AG08395 (cell line): ENCODE results near the gene F3.

ENCODE experiments used
- DNase-seq: peaks from one replicate; pipeline ENCODE4 v3.0.0; 2012; ENCODE audit warnings: mixed read lengths, low spot score

Gene F3

GRCh38 chr1:94552071-94552586 lies 10.6 kb upstream of the F3 start:
- no peak for DNase-seq

GRCh38 chr1:94551449-94551848 lies 9.9 kb upstream of the F3 start:
- DNase-seq: no peak

DNA sequence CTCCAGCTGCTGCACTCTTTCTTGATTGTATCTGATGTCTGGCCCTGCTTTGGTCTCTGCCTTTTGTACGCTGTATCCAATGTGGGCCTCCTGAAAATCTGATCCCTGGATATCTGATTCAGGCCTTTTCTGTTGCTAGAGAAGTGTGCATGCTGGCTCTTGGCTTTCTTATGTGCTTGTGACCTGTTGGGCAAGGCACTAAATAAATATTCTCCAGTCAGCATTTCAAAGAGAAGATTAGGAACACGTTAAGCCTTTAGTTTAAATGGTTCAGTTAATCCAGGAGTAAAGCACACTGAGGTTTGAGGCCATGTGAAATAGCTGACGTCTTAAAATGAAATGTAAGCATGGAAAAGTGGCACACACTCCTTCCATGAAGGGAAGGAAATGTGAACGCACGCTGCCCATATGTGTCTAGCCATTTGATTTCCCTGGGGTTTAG lies 9.3 kb upstream of the F3 start:
- DNase-seq: no peak

DNA sequence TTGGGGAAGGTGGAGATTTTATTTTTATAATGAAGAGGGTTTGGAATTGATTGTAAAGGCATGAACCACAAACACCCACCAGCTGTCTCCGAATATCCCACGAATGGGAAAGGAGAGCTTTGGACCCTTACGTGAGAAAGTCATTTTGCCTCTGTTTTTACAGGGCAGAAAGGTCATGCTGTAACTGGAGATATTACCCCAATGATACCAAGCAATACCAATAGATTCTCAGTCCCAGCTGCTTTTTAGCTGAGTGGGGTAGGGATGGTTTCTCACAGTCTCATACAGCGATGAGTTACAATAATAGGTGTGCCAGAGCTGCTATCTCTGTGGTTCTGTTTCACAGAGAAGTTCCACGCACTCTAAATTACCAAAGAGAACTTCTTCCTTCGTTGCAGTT lies 8.8 kb upstream of the F3 start:
- no peak for DNase-seq

DNA sequence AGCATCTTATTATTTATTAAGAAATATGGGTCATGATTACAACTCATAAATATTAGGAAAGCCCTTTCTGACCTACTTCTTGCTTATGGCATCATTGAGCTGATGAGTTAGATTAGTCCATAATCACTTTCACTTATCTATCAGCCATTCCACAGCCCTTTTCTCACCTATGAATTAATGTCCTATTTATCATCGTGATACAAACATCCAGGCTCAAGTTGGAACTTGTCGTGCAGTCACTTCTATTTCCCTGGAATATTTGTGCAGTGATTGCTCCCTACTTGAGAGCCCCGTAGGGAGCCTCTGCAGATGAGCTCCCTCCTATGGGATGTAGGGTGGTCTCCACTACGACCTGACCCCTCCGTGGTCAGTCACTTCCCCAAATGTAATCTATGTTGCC lies 8.1 kb upstream of the F3 start:
- no peak for DNase-seq

DNA sequence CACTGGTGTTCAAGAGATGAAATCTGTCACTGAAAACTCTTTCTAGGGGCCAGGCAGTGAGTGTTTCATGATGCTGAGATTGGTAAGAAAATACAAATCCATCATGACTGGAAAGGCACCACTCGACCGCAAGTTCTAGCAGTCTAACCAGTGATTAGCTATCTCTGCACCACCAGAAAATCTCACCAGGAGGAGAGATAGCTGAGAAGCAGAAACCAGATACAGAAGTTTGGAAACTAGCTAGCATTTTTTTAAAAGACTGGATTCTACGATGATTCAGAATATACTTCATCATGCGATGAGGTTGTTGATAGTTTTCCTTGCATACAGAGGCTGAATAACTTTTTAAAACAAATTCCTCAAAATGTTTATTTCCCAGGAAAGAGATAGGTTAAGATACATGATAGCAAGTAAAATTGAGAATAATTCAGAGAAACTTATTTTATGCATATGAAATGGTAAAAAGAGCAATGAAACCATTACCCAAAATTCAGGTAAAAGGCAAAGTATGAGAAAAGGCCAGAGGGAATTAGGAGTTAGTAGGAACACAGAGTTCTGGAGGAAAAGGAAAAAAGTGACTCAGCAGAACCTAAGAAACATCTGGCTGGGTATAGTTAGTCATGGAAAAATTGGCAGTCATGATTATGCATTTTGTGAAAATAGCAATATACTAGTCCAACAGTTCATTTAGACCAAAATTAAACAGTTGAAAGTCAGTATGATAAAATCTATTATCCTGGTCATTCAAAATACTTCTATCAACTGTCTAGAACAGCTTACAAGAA lies 3.3 kb upstream of the F3 start:
- peak; percentile 74 for DNase-seq

DNA sequence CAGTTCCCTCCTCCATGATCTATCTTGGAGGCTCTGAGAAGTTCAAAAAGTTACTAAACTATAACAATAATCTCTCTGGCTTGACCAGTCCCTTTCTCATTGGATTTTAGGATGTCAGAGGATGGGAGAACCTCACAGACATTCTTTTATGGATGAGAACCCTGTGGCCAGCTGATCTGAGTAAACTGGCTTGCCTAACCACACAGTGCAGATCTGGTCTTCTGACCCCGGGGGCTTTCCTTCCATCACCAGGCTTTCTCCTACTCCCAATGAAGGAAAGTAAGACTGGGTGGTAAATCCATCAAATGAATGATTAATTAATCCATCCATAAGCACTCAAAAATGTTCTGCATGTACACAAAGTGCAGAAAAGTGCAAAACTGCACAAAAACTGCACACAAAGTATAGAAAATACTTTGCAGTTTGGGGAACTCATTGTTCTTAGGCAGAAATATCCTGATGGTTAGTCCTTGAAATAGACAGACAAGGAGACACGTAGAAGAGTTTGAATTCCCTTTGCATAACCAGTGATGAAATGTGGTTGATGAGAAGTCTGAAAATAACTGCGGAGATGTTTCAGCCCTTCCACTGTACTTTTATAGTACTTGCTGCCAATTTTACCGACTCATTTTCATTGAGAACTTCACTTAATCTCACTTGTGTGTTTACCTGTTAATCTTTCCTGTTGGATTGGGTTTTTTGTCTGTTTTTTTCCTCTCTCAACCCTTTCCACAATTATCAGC lies 2.5 kb upstream of the F3 start:
- no peak for DNase-seq

DNA sequence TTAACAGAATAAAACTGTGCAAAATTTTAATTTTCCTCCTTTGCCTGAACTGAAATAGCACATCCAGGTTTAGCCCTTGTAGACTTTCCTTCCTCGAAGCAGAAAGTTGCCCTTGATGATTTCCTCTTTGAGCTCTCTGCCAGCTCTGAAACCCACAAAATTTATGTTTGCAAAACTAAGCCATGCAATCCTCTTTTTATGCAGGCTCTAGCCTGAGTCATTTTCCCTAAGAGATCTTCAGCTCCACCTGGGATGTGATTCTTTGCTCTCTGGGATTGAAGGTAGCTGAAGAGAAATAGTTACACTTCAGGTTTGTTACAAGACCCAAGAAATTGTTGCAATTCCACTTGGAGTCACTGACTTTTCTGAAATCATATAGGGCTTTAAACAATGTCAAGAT lies 1.4 kb upstream of the F3 start:
- DNase-seq: peak; percentile 28

GRCh38 chr1:94542088-94542870 lies 720 bp upstream of the F3 start:
- peak; percentile 67 for DNase-seq

DNA sequence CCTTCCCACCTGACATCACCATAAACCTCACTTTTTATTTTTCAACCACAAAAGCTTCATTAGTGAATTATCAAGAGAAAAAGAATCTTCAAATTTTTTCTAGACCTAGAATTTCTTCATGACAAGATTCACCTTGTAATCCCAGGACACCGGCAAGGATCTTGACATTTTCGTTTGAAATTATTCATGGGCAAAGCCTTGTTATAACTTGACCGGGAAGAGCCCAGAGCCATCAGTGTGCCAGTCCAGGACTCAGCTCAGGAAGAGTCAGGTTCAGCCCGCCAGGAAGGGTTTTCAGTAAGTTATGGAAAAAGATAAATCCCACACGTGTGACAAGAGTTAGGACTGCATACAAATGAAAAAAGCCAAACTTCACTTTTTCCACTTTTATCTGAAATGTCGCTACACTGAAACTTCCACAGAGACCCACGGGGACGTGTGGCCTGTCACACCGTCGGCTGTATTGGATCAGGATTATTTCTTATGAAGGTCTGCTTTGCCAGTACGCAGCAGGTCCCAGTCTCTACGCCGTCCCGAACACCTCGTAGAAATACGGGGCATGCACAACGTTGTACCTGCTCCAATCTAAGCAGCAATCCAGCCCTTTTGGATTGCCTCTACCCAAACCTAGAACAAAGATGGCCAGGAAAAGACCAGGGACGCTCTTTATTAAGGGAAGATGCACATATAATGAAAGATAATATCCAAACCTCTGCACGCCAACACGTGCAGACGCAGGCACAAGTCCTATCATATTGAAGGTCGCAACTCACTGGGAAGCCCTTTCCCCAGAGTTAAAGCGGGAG lies 916 bp downstream of the F3 start:
- no peak for DNase-seq

- DNase-seq: peak; percentile 28
Observed at GRCh38 chr1:94539496-94539895, 2.1 kb downstream of the F3 start.

DNA sequence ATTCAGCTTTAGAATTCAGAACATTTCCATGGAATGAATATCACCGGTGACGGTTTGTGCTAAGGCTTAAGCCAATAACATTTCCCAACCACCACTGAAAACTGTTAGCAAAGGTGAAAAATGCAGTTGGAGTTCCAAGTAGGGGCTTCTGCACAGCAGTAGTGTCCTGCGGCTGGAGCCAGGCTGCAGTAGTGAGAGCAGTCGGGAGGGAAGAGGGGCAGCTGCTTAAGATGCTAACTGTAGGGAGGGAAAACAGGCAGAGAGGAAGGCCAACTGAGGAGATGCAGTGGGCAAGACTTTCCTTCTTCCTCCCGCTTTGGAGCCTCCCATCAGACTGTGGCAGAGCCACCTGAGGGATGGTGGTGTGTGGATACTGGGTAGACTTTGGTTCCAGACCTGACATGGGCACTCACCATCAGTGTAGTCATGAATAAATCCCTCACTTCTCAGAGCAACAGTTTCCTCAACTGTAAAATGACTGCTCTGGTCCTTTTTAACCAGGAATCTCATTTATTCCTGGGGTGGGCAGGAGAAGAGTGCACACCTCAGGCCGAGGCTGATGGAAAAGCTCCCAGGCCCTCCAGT lies 3.2 kb downstream of the F3 start:
- DNase-seq: no peak

GRCh38 chr1:94537254-94537653 lies 4.3 kb downstream of the F3 start:
- no peak for DNase-seq

GRCh38 chr1:94535879-94536278 lies 5.7 kb downstream of the F3 start:
- no peak for DNase-seq

GRCh38 chr1:94535095-94535494 lies 6.5 kb downstream of the F3 start:
- DNase-seq: no peak

DNA sequence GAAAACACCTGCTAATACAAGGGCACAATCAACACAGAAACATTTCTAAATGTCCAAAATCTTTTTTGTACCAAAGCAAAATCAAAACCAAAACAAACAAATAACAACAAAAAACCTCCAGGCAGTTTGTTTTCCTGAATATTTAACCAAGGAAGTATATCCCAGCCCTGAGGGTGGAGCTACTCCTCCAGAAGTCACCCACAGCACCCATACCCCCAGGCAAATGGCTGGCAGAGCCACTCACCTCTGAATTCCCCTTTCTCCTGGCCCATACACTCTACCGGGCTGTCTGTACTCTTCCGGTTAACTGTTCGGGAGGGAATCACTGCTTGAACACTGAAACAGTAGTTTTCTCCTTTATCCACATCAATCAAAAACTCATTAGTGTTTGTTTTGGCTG lies 9.5 kb downstream of the F3 start:
- DNase-seq: no peak

- no peak for DNase-seq
Observed at GRCh38 chr1:94531664-94532063, 9.9 kb downstream of the F3 start.

DNA sequence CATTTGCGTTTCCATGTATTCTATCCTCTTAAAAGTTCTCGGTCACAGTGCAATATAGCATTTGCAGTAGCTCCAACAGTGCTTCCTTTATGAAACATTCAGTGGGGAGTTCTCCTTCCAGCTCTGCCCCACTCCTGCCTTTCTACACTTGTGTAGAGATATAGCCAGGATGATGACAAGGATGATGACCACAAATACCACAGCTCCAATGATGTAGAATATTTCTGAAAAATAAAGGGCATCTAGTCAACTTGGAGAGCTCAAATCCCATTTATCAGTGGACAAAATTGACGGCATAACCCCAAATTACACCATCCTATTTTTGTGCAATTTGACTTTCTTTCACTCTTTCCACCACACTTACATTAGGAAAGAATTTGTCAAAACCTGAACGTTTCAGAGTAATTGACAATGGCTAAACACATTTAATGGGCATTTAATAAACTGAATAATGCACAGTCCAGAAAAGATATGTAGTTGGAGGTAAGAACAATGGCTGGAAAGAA lies 11.1 kb downstream of the F3 start:
- DNase-seq: no peak

- DNase-seq: no peak
Observed at GRCh38 chr1:94529416-94529815, 12.1 kb downstream of the F3 start.

DNA sequence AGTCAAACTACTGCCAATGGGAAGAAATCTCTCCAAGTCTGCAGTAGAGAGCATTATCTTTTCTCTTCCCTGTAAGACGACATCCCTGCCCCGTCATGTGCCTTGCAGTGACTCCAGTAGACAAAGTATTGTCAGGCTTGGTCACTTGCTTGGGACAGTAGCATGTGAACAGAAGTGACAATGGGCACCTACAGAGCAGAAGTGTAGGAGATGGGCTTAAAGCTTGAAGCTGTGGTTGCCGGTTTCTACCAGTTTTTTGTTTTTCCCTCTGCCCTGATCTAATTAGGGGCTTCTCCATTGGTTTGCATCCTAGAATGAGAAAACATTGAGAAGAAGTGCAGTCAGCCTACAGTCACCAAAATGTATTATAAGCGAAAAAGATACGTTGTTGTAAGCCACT lies 12.7 kb downstream of the F3 start:
- DNase-seq: no peak

DNA sequence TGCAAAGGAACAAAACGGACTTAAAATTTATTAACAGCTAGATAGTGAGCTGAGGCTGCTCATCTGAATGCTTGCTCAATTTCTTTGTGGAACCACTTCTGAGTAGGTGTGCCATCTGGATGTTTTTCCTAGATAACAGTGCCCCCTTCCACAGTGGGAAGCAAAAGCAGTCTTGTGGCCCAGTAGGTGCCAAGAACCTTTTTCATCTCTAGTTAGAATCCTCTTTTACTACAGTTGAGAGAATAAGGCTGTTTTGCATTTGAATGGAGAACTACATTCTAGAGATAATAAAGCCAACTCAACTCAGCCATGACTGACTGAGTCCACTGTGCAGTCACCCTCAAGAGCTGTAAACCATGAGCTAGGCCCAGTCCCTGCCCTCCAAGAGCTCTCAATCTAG lies 13.3 kb downstream of the F3 start:
- no peak for DNase-seq
